CD4-positive, CD25-positive, alpha-beta regulatory T cell (primary cell): ENCODE measurements around the gene ABLIM1. TPM values are rescaled to one million over a fixed set of nuclear protein-coding genes. Genes with fewer than 3 reads are reported as not detected.

Experiments used
- ATAC-seq, 2 donors: fragments of 150-1000 bp; cut with Tn5 transposase; one replicate each; pipeline ENCODE4 v1.10.0; 2021; ENCODE audit warnings: low read depth in 2 of 2, moderate number of reproducible peaks in 2 of 2, moderate library complexity in 1 of 2
- DNase-seq, 3 donors: peaks; one replicate each; pipeline versions ENCODE4 v3.0.0 to v3.0.0-alpha.2; 2012 to 2022; ENCODE audit warnings: mixed read lengths in 1 of 3
- H3K27ac ChIP-seq: one replicate; pipeline ENCODE4 v1.7.0; 2013; ENCODE audit warnings: mild to moderate bottlenecking, low read length; ENCODE audit not compliant: insufficient read depth, poor library complexity, severe bottlenecking
- H3K27me3 ChIP-seq: one replicate; pipeline ENCODE4 v1.7.0; 2013; ENCODE audit warnings: low read length; ENCODE audit not compliant: control insufficient read depth, insufficient read depth
- H3K36me3 ChIP-seq: one replicate; pipeline ENCODE4 v1.7.0; 2013; ENCODE audit warnings: mild to moderate bottlenecking, low read length, moderate library complexity; ENCODE audit not compliant: control insufficient read depth, insufficient read depth
- H3K4me1 ChIP-seq: 2 replicates; pipeline ENCODE4 v1.7.0; 2013; ENCODE audit warnings: mild to moderate bottlenecking, low read length; ENCODE audit not compliant: insufficient read depth, control insufficient read depth, poor library complexity, severe bottlenecking
- H3K4me3 ChIP-seq: one replicate; pipeline ENCODE4 v1.7.0; 2013; ENCODE audit warnings: low read depth, mild to moderate bottlenecking, low read length, moderate library complexity
- H3K9me3 ChIP-seq, 2 experiments: 1 replicate in 1 of 2; 2 replicates in 1 of 2; pipeline ENCODE4 v1.7.0; 2013; ENCODE audit warnings: low read length in 2 of 2, mild to moderate bottlenecking in 1 of 2, moderate library complexity in 1 of 2; ENCODE audit not compliant: control insufficient read depth in 2 of 2
- H3K27ac Mint-ChIP-seq, 3 donors: one replicate each; pipeline ENCODE4 v1.8.0; 2020 to 2022; ENCODE audit warnings: mild to moderate bottlenecking in 3 of 3, mixed read lengths in 3 of 3, moderate library complexity in 2 of 3
- H3K27me3 Mint-ChIP-seq: one replicate; pipeline ENCODE4 v1.8.0; 2022; ENCODE audit warnings: mild to moderate bottlenecking, mixed read lengths
- H3K36me3 Mint-ChIP-seq: one replicate; pipeline ENCODE4 v1.8.0; 2020; ENCODE audit warnings: mixed read lengths
- H3K4me1 Mint-ChIP-seq, 4 donors: one replicate each; pipeline ENCODE4 v1.8.0; 2020 to 2022; ENCODE audit warnings: mixed read lengths in 4 of 4, mild to moderate bottlenecking in 1 of 4
- H3K4me3 Mint-ChIP-seq, 4 donors: one replicate each; pipeline ENCODE4 v1.8.0; 2020 to 2022; ENCODE audit warnings: mild to moderate bottlenecking in 4 of 4, mixed read lengths in 4 of 4, moderate library complexity in 3 of 4
- H3K9me3 Mint-ChIP-seq, 7 donors: one replicate each; pipeline ENCODE4 v1.8.0; 2020 to 2022; ENCODE audit warnings: mixed read lengths in 7 of 7, mild to moderate bottlenecking in 3 of 7, moderate library complexity in 2 of 7
- polyA plus RNA-seq, 4 donors: library from polyadenylated mRNA; unstranded; fragments of 300-500 nt; fragmentation: Illumina TruSeq; gene quantifications; one replicate each; pipeline ENCODE4 v1.2.3, GENCODE V29; 2021
- total RNA-seq: library from RNA; stranded (reverse); gene quantifications from one replicate; pipeline ENCODE4 v1.2.3, GENCODE V29; 2022

ABLIM1 gene
- total and polyA plus RNA-seq, 5 donors from 2014 or later, result 101 to 138 (median 131) TPM

- Histone ChIP-seq H3K9me3 (no peaks in the 10 kb centered on the region), H3K4me1 (peaks cover 85% of the 10 kb centered on the region), H3K27ac (peak overlapping the region; percentile 88), H3K27me3 (no peaks in the 10 kb centered on the region), H3K36me3 (no peaks in the 10 kb centered on the region), H3K4me3 (peak overlapping the region; percentile 52)
- DNase-seq (peak; percentile 38 to 87 (median 83)), ATAC-seq (peak; percentile 73 to 83)
- Mint-ChIP-seq H3K4me3 (peak overlapping the region; percentile 2 to 81 (median 77)), H3K9me3 (no peaks in the 10 kb centered on the region), H3K27me3 (no peaks in the 10 kb centered on the region), H3K36me3 (peaks cover 4% of the 10 kb centered on the region), H3K27ac (peak overlapping the region; percentile 92 to 100 (median 98)), H3K4me1 (peaks cover 14 to 94% (median 65%) of the 10 kb centered on the region in 4 donors)
Measured at GRCh38 chr10:114541081-114541796, 116.8 kb downstream of the ABLIM1 start.

- no peak for DNase-seq
Measured at GRCh38 chr10:114540236-114540635, 117.8 kb downstream of the ABLIM1 start.

GRCh38 chr10:114539623-114540022, 118.5 kb downstream of the ABLIM1 start:
- Histone ChIP-seq H3K4me3 (no peak overlapping the region), H3K27ac (peak overlapping the region; percentile 88), H3K27me3 (no peaks in the 10 kb centered on the region), H3K9me3 (no peaks in the 10 kb centered on the region), H3K36me3 (no peaks in the 10 kb centered on the region), H3K4me1 (peaks cover 69% of the 10 kb centered on the region)
- peaks cover 13 to 81% (median 55%) of the 10 kb centered on the region in 4 donors for H3K4me1 Mint-ChIP-seq
- peak overlapping the region; percentile 92 to 100 (median 98) for H3K27ac Mint-ChIP-seq
- H3K9me3 Mint-ChIP-seq, result no peaks in the 10 kb centered on the region
- no peak for ATAC-seq
- H3K27me3 Mint-ChIP-seq, result no peaks in the 10 kb centered on the region
- no peak for DNase-seq
- H3K4me3 Mint-ChIP-seq, result peak overlapping the region in 3 of 4 donors; percentile 27 to 80 (median 64)
- H3K36me3 Mint-ChIP-seq, result peaks cover 4% of the 10 kb centered on the region

More at GRCh38 chr10:114540236-114540635, 117.8 kb downstream of the ABLIM1 start:
- H3K4me1 Mint-ChIP-seq, result peaks cover 14 to 85% (median 60%) of the 10 kb centered on the region in 4 donors
- no peaks in the 10 kb centered on the region for H3K27me3 Mint-ChIP-seq
- Histone ChIP-seq H3K4me3 (peak overlapping the region; percentile 52), H3K4me1 (peaks cover 76% of the 10 kb centered on the region), H3K36me3 (no peaks in the 10 kb centered on the region), H3K27me3 (no peaks in the 10 kb centered on the region), H3K9me3 (no peaks in the 10 kb centered on the region), H3K27ac (peak overlapping the region; percentile 88)
- H3K9me3 Mint-ChIP-seq, result no peaks in the 10 kb centered on the region
- ATAC-seq, result no peak
- H3K27ac Mint-ChIP-seq, result peak overlapping the region; percentile 92 to 100 (median 98)
- peak overlapping the region in 3 of 4 donors; percentile 27 to 79 (median 75) for H3K4me3 Mint-ChIP-seq
- H3K36me3 Mint-ChIP-seq, result peaks cover 4% of the 10 kb centered on the region

GRCh38 chr10:114538181-114538906, 119.7 kb downstream of the ABLIM1 start:
- H3K9me3 Mint-ChIP-seq, result no peaks in the 10 kb centered on the region
- ATAC-seq, result peak in 1 of 2 donors; percentile 15
- H3K4me3 ChIP-seq, result peak overlapping the region; percentile 35
- peaks cover 4% of the 10 kb centered on the region for H3K36me3 Mint-ChIP-seq
- peak overlapping the region; percentile 27 to 80 (median 61) for H3K4me3 Mint-ChIP-seq
- no peaks in the 10 kb centered on the region for H3K9me3 ChIP-seq
- DNase-seq, result peak; percentile 23 to 78 (median 38)
- H3K4me1 Mint-ChIP-seq, result peaks cover 7 to 68% (median 43%) of the 10 kb centered on the region in 4 donors
- peak overlapping the region; percentile 56 for H3K27ac ChIP-seq
- no peaks in the 10 kb centered on the region for H3K27me3 Mint-ChIP-seq
- H3K36me3 ChIP-seq, result no peaks in the 10 kb centered on the region
- no peaks in the 10 kb centered on the region for H3K27me3 ChIP-seq
- H3K27ac Mint-ChIP-seq, result peak overlapping the region; percentile 92 to 100 (median 98)
- H3K4me1 ChIP-seq, result peaks cover 57% of the 10 kb centered on the region

- ATAC-seq (no peak), DNase-seq (no peak)
- Histone ChIP-seq H3K4me3 (no peak overlapping the region), H3K27me3 (no peaks in the 10 kb centered on the region), H3K9me3 (no peaks in the 10 kb centered on the region), H3K36me3 (no peaks in the 10 kb centered on the region), H3K4me1 (peaks cover 51% of the 10 kb centered on the region), H3K27ac (no peak overlapping the region)
- Mint-ChIP-seq H3K4me1 (peaks cover 7 to 62% (median 40%) of the 10 kb centered on the region in 4 donors), H3K36me3 (peaks cover 4% of the 10 kb centered on the region), H3K27me3 (no peaks in the 10 kb centered on the region), H3K4me3 (peak overlapping the region in 3 of 4 donors; percentile 27 to 80 (median 63)), H3K9me3 (no peaks in the 10 kb centered on the region), H3K27ac (peak overlapping the region; percentile 92 to 100 (median 98))
Measured at GRCh38 chr10:114537736-114538135, 120.3 kb downstream of the ABLIM1 start.

- Histone ChIP-seq H3K36me3 (peaks cover 6% of the 10 kb centered on the region), H3K4me1 (peaks cover 19% of the 10 kb centered on the region), H3K27ac (no peak overlapping the region), H3K27me3 (no peaks in the 10 kb centered on the region), H3K9me3 (no peaks in the 10 kb centered on the region), H3K4me3 (no peak overlapping the region)
- ATAC-seq (no peak), DNase-seq (no peak)
- Mint-ChIP-seq H3K4me1 (peaks cover 4 to 32% (median 18%) of the 10 kb centered on the region in 4 donors), H3K36me3 (peaks cover 4% of the 10 kb centered on the region), H3K27me3 (no peaks in the 10 kb centered on the region), H3K27ac (peak overlapping the region in 1 of 3 donors; percentile 15), H3K4me3 (no peak overlapping the region), H3K9me3 (no peaks in the 10 kb centered on the region)
Measured at GRCh38 chr10:114534571-114534981, 123.5 kb downstream of the ABLIM1 start.

GRCh38 chr10:114532226-114532625, 125.8 kb downstream of the ABLIM1 start:
- Histone ChIP-seq H3K9me3 (no peaks in the 10 kb centered on the region), H3K27me3 (no peaks in the 10 kb centered on the region), H3K36me3 (peaks cover 6% of the 10 kb centered on the region), H3K27ac (no peak overlapping the region), H3K4me3 (no peak overlapping the region), H3K4me1 (peaks cover 2% of the 10 kb centered on the region)
- ATAC-seq, result no peak
- H3K27ac Mint-ChIP-seq, result peak overlapping the region in 1 of 3 donors; percentile 81
- H3K9me3 Mint-ChIP-seq, result peaks cover 0 to 1% (median 0%) of the 10 kb centered on the region in 7 donors
- H3K36me3 Mint-ChIP-seq, result peaks cover 4% of the 10 kb centered on the region
- H3K4me1 Mint-ChIP-seq, result peaks cover 0 to 20% (median 7%) of the 10 kb centered on the region in 4 donors
- H3K4me3 Mint-ChIP-seq, result no peak overlapping the region
- DNase-seq, result no peak
- H3K27me3 Mint-ChIP-seq, result no peaks in the 10 kb centered on the region
